GM23338 (cell line): ENCODE measurements around the gene MEGF9. TPM values are rescaled to one million over a fixed set of nuclear protein-coding genes. Genes with fewer than 3 reads are reported as not detected.

Experiments
- ATAC-seq: fragments of 200-7000 bp; cut with Tn5 transposase; 3 replicates; pipeline ENCODE4 v1.9.1; 2020
- DNase-seq: peaks from one replicate; pipeline ENCODE4 v3.0.0-alpha.2; 2015; ENCODE audit warnings: low spot score
- H2AFZ ChIP-seq: fragments of 200-600 bp; sonication (generic); 2 replicates; pipeline ENCODE4 v1.8.0; 2016; ENCODE audit warnings: antibody characterized with exemption, mild to moderate bottlenecking, moderate library complexity
- H3F3A ChIP-seq: fragments of 200-600 bp; sonication (generic); replicated peaks from 2 replicates; pipeline ENCODE4 v1.8.0; 2017; ENCODE audit warnings: antibody characterized with exemption, mixed run types, low read depth
- H3K27ac ChIP-seq: fragments of 200-600 bp; sonication (generic); 2 replicates; pipeline ENCODE4 v1.6.1; 2016; ENCODE audit warnings: low read depth
- H3K27me3 ChIP-seq: fragments of 200-600 bp; sonication (generic); 2 replicates; pipeline ENCODE4 v1.8.0; 2016; ENCODE audit warnings: mild to moderate bottlenecking, mixed run types, moderate library complexity; ENCODE audit not compliant: insufficient read depth
- H3K36me3 ChIP-seq: fragments of 200-600 bp; sonication (generic); 2 replicates; pipeline ENCODE4 v1.8.0; 2016; ENCODE audit warnings: mild to moderate bottlenecking; ENCODE audit not compliant: insufficient read depth
- H3K4me1 ChIP-seq: fragments of 200-600 bp; sonication (generic); 2 replicates; pipeline ENCODE4 v1.8.0; 2016; ENCODE audit warnings: mild to moderate bottlenecking, moderate library complexity; ENCODE audit not compliant: insufficient read depth
- H3K4me2 ChIP-seq: fragments of 200-600 bp; sonication (generic); 2 replicates; pipeline ENCODE4 v1.7.1; 2017; ENCODE audit warnings: mixed run types
- H3K4me3 ChIP-seq: fragments of 200-600 bp; sonication (generic); 2 replicates; pipeline ENCODE4 v1.6.1; 2016; ENCODE audit warnings: mixed run types
- H3K79me2 ChIP-seq: fragments of 200-600 bp; sonication (generic); replicated peaks from 2 replicates; pipeline ENCODE4 v1.8.0; 2017; ENCODE audit warnings: mild to moderate bottlenecking; ENCODE audit not compliant: insufficient read depth
- H3K9me2 ChIP-seq: fragments of 200-600 bp; sonication (generic); 2 replicates; pipeline ENCODE4 v1.8.0; 2017; ENCODE audit not compliant: insufficient read depth
- H4K20me1 ChIP-seq: fragments of 200-600 bp; sonication (generic); replicated peaks from 2 replicates; pipeline ENCODE4 v1.8.0; 2017; ENCODE audit warnings: mild to moderate bottlenecking; ENCODE audit not compliant: insufficient read depth
- H3K27ac Mint-ChIP-seq: 2 replicates; pipeline ENCODE4 v1.8.0; 2020; ENCODE audit warnings: inconsistent platforms, mild to moderate bottlenecking, moderate library complexity, mixed read lengths
- H3K27me3 Mint-ChIP-seq: 3 replicates; pipeline ENCODE4 v1.8.0; 2022; ENCODE audit warnings: low read depth, mild to moderate bottlenecking, moderate library complexity, mixed read lengths, inconsistent platforms; ENCODE audit not compliant: insufficient read depth, poor library complexity
- H3K36me3 Mint-ChIP-seq: 3 replicates; pipeline ENCODE4 v1.8.0; 2021; ENCODE audit warnings: low read depth, mild to moderate bottlenecking, inconsistent platforms, moderate library complexity, mixed read lengths
- H3K4me1 Mint-ChIP-seq: 3 replicates; pipeline ENCODE4 v1.8.0; 2020; ENCODE audit warnings: mild to moderate bottlenecking, inconsistent platforms, mixed read lengths
- H3K4me3 Mint-ChIP-seq: 3 replicates; pipeline ENCODE4 v1.8.0; 2021; ENCODE audit warnings: moderate library complexity, mild to moderate bottlenecking, inconsistent platforms, mixed read lengths
- H3K9me3 Mint-ChIP-seq: 3 replicates; pipeline ENCODE4 v1.8.0; 2020; ENCODE audit warnings: moderate library complexity, mild to moderate bottlenecking, inconsistent platforms, mixed read lengths
- CREB1 ChIP-seq: fragments of 250-450 bp; sonication (Bioruptor Pico); IDR thresholded peaks from 2 replicates; pipeline ENCODE4 v1.5.0; 2020; ENCODE audit warnings: low read depth, mild to moderate bottlenecking, moderate library complexity
- EZH2 ChIP-seq: fragments of 200-600 bp; sonication (generic); IDR thresholded peaks from one replicate; pipeline ENCODE4 v1.8.0; 2017; ENCODE audit warnings: antibody characterized with exemption, mild to moderate bottlenecking, low read depth; ENCODE audit not compliant: unreplicated experiment
- EZH2phosphoT487 ChIP-seq: fragments of 200-600 bp; sonication (generic); IDR thresholded peaks from one replicate; pipeline ENCODE4 v1.8.1; 2018; ENCODE audit warnings: antibody characterized with exemption; ENCODE audit not compliant: unreplicated experiment
- JUNB ChIP-seq: IDR thresholded peaks from one replicate; pipeline ENCODE4 v1.6.1; 2016; ENCODE audit warnings: antibody characterized with exemption; ENCODE audit not compliant: unreplicated experiment
- NANOG ChIP-seq: IDR thresholded peaks from 2 replicates; pipeline ENCODE4 v1.6.1; 2016; ENCODE audit warnings: antibody characterized with exemption, borderline replicate concordance
- POLR2AphosphoS5 ChIP-seq: IDR thresholded peaks from 2 replicates; pipeline ENCODE4 v1.6.1; 2016; ENCODE audit warnings: antibody characterized with exemption, low read depth
- STAT1 ChIP-seq: IDR thresholded peaks from one replicate; pipeline ENCODE4 v1.6.1; 2016; ENCODE audit warnings: antibody characterized with exemption; ENCODE audit not compliant: unreplicated experiment
- ZNF114 ChIP-seq: fragments of 250-450 bp; sonication (Bioruptor Pico); IDR thresholded peaks from 2 replicates; pipeline ENCODE4 v1.5.0; 2020; ENCODE audit warnings: mild to moderate bottlenecking, moderate library complexity
- ZNF331 ChIP-seq: fragments of 250-450 bp; sonication (Bioruptor Pico); IDR thresholded peaks from 2 replicates; pipeline ENCODE4 v1.5.0; 2020; ENCODE audit warnings: low read depth, mild to moderate bottlenecking, moderate library complexity
- polyA plus RNA-seq: library from polyadenylated mRNA; unstranded; fragments of >200 nt; fragmentation: Nextera tagmentation; extraction: Ambion mirVana; gene quantifications from 2 replicates; pipeline ENCODE4 v1.2.1, GENCODE V29; 2016
- total RNA-seq: library from RNA; depleted of rRNA; stranded (reverse); fragments of >200 nt; shearing (Covaris generic); gene quantifications from 2 replicates; pipeline ENCODE4 v1.2.3, GENCODE V29; 2014
- TF ChIP-seq, protein P1 (sequence below), 2 experiments: fragments of 200-600 bp in 1 of 2; sonication (generic) in 1 of 2; conservative IDR thresholded peaks; 2 replicates each; pipeline versions ENCODE4 v1.5.1 to v1.6.1; 2016 to 2017; ENCODE audit warnings: antibody characterized with exemption in 2 of 2, low read depth in 2 of 2, mild to moderate bottlenecking in 2 of 2, moderate library complexity in 1 of 2
- TF ChIP-seq, protein P2 (sequence below): fragments of 250-450 bp; sonication (Bioruptor Pico); IDR thresholded peaks from 2 replicates; pipeline ENCODE4 v1.5.0; 2020; ENCODE audit warnings: mild to moderate bottlenecking, moderate library complexity
- TF ChIP-seq, protein P3 (sequence below): IDR thresholded peaks from one replicate; pipeline ENCODE4 v1.6.1; 2018; ENCODE audit warnings: antibody characterized with exemption; ENCODE audit not compliant: unreplicated experiment
- TF ChIP-seq, protein P4 (sequence below): IDR thresholded peaks from 2 replicates; pipeline ENCODE4 v1.6.1; 2016; ENCODE audit warnings: antibody characterized with exemption

The MEGF9 gene
- total and polyA plus RNA-seq, 2 experiments from 2014 or later, result 0.87 to 1.6 TPM

DNA sequence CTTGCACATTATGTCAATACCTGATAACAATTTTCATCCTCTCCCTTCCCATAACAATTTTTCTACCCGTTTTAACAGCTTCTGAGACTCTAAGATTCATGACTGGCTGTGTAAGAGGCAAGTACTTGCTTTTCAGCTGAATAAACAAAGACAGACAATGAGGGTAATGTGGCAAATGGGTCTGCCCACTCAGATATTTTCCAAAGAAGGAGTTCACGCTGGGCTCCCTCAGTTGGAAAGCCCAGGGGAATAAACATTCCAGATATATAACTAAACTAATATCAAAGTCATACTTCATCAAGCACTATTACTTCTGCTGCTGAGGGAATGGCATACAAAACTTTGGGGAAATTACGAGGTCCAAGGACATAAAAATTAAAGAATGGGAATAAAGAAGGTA lies 24.4 kb downstream of the MEGF9 start:
- H3K9me2 ChIP-seq, result no peaks in the 10 kb centered on the region
- H3K27me3 Mint-ChIP-seq, result peaks cover 5% of the 10 kb centered on the region
- no peak overlapping the region for H3K4me2 ChIP-seq
- peaks cover 7% of the 10 kb centered on the region; the same call in 2 of the 3 replicates for H3K4me1 Mint-ChIP-seq
- peaks cover 99% of the 10 kb centered on the region for H3K27me3 ChIP-seq
- no peak overlapping the region for H3K27ac Mint-ChIP-seq
- H3K9me3 Mint-ChIP-seq, result no peaks in the 10 kb centered on the region
- H3K79me2 ChIP-seq, result no peaks in the 10 kb centered on the region
- H3K4me1 ChIP-seq, result no peaks in the 10 kb centered on the region
- DNase-seq (no peak), ATAC-seq (no peak)
- TF ChIP-seq EZH2 (no peak), STAT1 (no peak), ZNF331 (CRISPR knock-in tag) (no peak), JUNB (no peak), NANOG (no peak), POLR2AphosphoS5 (no peak), ZNF114 (CRISPR knock-in tag) (no peak), CREB1 (no peak), EZH2phosphoT487 (no peak)
- TF ChIP-seq, protein P1, sequence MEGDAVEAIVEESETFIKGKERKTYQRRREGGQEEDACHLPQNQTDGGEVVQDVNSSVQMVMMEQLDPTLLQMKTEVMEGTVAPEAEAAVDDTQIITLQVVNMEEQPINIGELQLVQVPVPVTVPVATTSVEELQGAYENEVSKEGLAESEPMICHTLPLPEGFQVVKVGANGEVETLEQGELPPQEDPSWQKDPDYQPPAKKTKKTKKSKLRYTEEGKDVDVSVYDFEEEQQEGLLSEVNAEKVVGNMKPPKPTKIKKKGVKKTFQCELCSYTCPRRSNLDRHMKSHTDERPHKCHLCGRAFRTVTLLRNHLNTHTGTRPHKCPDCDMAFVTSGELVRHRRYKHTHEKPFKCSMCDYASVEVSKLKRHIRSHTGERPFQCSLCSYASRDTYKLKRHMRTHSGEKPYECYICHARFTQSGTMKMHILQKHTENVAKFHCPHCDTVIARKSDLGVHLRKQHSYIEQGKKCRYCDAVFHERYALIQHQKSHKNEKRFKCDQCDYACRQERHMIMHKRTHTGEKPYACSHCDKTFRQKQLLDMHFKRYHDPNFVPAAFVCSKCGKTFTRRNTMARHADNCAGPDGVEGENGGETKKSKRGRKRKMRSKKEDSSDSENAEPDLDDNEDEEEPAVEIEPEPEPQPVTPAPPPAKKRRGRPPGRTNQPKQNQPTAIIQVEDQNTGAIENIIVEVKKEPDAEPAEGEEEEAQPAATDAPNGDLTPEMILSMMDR (conservative IDR thresholded peaks at IDR 0.05; ENCODE audit: low read depth in 2 of 2), result no peak
- TF ChIP-seq, protein P2, sequence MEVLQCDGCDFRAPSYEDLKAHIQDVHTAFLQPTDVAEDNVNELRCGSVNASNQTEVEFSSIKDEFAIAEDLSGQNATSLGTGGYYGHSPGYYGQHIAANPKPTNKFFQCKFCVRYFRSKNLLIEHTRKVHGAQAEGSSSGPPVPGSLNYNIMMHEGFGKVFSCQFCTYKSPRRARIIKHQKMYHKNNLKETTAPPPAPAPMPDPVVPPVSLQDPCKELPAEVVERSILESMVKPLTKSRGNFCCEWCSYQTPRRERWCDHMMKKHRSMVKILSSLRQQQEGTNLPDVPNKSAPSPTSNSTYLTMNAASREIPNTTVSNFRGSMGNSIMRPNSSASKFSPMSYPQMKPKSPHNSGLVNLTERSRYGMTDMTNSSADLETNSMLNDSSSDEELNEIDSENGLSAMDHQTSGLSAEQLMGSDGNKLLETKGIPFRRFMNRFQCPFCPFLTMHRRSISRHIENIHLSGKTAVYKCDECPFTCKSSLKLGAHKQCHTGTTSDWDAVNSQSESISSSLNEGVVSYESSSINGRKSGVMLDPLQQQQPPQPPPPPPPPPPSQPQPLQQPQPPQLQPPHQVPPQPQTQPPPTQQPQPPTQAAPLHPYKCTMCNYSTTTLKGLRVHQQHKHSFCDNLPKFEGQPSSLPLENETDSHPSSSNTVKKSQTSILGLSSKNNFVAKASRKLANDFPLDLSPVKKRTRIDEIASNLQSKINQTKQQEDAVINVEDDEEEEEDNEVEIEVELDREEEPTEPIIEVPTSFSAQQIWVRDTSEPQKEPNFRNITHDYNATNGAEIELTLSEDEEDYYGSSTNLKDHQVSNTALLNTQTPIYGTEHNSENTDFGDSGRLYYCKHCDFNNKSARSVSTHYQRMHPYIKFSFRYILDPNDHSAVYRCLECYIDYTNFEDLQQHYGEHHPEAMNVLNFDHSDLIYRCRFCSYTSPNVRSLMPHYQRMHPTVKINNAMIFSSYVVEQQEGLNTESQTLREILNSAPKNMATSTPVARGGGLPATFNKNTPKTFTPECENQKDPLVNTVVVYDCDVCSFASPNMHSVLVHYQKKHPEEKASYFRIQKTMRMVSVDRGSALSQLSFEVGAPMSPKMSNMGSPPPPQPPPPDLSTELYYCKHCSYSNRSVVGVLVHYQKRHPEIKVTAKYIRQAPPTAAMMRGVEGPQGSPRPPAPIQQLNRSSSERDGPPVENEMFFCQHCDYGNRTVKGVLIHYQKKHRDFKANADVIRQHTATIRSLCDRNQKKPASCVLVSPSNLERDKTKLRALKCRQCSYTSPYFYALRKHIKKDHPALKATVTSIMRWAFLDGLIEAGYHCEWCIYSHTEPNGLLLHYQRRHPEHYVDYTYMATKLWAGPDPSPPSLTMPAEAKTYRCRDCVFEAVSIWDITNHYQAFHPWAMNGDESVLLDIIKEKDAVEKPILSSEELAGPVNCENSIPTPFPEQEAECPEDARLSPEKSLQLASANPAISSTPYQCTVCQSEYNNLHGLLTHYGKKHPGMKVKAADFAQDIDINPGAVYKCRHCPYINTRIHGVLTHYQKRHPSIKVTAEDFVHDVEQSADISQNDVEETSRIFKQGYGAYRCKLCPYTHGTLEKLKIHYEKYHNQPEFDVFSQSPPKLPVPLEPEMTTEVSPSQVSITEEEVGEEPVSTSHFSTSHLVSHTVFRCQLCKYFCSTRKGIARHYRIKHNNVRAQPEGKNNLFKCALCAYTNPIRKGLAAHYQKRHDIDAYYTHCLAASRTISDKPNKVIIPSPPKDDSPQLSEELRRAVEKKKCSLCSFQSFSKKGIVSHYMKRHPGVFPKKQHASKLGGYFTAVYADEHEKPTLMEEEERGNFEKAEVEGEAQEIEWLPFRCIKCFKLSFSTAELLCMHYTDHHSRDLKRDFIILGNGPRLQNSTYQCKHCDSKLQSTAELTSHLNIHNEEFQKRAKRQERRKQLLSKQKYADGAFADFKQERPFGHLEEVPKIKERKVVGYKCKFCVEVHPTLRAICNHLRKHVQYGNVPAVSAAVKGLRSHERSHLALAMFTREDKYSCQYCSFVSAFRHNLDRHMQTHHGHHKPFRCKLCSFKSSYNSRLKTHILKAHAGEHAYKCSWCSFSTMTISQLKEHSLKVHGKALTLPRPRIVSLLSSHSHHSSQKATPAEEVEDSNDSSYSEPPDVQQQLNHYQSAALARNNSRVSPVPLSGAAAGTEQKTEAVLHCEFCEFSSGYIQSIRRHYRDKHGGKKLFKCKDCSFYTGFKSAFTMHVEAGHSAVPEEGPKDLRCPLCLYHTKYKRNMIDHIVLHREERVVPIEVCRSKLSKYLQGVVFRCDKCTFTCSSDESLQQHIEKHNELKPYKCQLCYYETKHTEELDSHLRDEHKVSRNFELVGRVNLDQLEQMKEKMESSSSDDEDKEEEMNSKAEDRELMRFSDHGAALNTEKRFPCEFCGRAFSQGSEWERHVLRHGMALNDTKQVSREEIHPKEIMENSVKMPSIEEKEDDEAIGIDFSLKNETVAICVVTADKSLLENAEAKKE, result no peak
- TF ChIP-seq, protein P3, sequence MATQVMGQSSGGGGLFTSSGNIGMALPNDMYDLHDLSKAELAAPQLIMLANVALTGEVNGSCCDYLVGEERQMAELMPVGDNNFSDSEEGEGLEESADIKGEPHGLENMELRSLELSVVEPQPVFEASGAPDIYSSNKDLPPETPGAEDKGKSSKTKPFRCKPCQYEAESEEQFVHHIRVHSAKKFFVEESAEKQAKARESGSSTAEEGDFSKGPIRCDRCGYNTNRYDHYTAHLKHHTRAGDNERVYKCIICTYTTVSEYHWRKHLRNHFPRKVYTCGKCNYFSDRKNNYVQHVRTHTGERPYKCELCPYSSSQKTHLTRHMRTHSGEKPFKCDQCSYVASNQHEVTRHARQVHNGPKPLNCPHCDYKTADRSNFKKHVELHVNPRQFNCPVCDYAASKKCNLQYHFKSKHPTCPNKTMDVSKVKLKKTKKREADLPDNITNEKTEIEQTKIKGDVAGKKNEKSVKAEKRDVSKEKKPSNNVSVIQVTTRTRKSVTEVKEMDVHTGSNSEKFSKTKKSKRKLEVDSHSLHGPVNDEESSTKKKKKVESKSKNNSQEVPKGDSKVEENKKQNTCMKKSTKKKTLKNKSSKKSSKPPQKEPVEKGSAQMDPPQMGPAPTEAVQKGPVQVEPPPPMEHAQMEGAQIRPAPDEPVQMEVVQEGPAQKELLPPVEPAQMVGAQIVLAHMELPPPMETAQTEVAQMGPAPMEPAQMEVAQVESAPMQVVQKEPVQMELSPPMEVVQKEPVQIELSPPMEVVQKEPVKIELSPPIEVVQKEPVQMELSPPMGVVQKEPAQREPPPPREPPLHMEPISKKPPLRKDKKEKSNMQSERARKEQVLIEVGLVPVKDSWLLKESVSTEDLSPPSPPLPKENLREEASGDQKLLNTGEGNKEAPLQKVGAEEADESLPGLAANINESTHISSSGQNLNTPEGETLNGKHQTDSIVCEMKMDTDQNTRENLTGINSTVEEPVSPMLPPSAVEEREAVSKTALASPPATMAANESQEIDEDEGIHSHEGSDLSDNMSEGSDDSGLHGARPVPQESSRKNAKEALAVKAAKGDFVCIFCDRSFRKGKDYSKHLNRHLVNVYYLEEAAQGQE, result no peak
- TF ChIP-seq, protein P4, sequence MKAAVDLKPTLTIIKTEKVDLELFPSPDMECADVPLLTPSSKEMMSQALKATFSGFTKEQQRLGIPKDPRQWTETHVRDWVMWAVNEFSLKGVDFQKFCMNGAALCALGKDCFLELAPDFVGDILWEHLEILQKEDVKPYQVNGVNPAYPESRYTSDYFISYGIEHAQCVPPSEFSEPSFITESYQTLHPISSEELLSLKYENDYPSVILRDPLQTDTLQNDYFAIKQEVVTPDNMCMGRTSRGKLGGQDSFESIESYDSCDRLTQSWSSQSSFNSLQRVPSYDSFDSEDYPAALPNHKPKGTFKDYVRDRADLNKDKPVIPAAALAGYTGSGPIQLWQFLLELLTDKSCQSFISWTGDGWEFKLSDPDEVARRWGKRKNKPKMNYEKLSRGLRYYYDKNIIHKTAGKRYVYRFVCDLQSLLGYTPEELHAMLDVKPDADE, result no peak
- no peaks in the 10 kb centered on the region for H3K36me3 Mint-ChIP-seq
- H3K4me3 Mint-ChIP-seq, result no peak overlapping the region
- no peaks in the 10 kb centered on the region for H3K36me3 ChIP-seq
- H3K27ac ChIP-seq, result no peak overlapping the region
- H3K4me3 ChIP-seq, result no peak overlapping the region
- peaks cover 44% of the 10 kb centered on the region for H4K20me1 ChIP-seq
- H2AFZ ChIP-seq, result no peak overlapping the region
- no peaks in the 10 kb centered on the region for H3F3A ChIP-seq
